ENCODE data around the gene ITGB1. TPM values are rescaled to one million over a fixed set of nuclear protein-coding genes. Genes with fewer than 3 reads are reported as not detected.

Gene ITGB1
- total and polyA plus RNA-seq, 3 experiments from 2014 or later, result 75.5 to 342 (median 82.1) TPM

DNA sequence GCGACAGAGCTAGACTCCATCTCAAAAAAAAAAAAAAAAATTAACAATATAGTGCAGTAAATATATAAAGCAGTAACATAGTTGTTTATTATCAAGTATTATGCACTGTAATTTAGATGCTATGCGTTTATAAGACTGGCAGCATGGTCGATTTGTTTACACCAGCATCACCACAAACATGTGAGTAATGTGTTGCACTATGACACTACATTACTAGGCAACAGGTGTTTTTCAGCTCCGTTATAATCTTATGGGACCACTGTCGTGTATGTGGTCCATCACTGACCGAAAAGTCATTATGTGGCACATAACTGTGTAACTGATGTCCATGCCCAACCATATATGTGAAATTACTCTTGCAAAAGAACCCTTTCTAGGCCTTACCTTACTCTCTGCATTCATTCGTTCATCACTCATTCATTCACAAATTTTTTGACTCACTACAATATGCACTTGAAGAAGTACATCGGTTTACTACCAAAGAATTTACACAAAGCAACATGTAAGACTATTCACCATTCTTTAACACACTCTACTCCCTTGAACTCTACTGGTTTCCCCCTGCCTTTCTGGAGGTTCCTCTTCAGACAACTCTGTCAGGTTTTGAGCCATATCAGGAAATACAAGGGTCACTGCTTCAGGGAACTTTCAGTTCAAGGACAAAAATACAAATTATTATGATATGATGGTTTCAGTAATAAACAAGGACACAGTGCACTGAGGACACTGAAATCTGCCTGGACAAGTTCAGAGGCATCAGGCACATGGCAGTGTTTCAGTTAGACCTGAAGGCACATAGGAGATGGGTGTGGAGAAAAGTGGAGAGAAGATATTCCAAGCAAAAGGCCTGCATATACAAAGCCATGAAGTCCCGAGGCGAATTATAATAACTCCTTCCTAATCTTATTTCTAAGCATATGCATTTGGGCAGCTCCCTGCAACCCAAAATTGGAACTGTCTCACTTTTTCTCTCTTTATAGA, 17.4 kb downstream of the ITGB1 start:
- peak overlapping the region in 2 of 7 donors; percentile 46 to 56 for H3K4me3 Mint-ChIP-seq
- no peak overlapping the region for H3K27ac ChIP-seq (ENCODE audit: low read depth, low read length)
- H3K36me3 ChIP-seq (ENCODE audit: insufficient read depth, low read length), result no peaks in the 10 kb centered on the region
- no peaks in the 10 kb centered on the region for H3K27me3 Mint-ChIP-seq
- DNase-seq, result no peak
- H3K9me3 ChIP-seq (ENCODE audit: low read length), result no peaks in the 10 kb centered on the region
- no peaks in the 10 kb centered on the region for H3K9me3 Mint-ChIP-seq
- no peak overlapping the region for H3K4me3 ChIP-seq (ENCODE audit: low read length)
- peaks cover 66 to 86% (median 76%) of the 10 kb centered on the region in 3 donors for H3K4me1 Mint-ChIP-seq
- peak overlapping the region; percentile 13 to 90 (median 58) for H3K27ac Mint-ChIP-seq
- peaks cover 0 to 23% (median 10%) of the 10 kb centered on the region in 3 donors for H3K36me3 Mint-ChIP-seq
- ChIA-PET POLR2A (no interaction called here), CTCF (interaction anchor here (1.0 to 1.2 kb wide), 2 partner anchors 11 to 14 kb away, joined by 3 to 4 read pairs; no protein-coding TSS in a partner anchor)
- peaks cover 38% of the 10 kb centered on the region for H3K4me1 ChIP-seq (ENCODE audit: insufficient read depth, low read length)
- no peaks in the 10 kb centered on the region for H3K27me3 ChIP-seq (ENCODE audit: insufficient read depth, low read length, poor library complexity, severe bottlenecking)

DNA sequence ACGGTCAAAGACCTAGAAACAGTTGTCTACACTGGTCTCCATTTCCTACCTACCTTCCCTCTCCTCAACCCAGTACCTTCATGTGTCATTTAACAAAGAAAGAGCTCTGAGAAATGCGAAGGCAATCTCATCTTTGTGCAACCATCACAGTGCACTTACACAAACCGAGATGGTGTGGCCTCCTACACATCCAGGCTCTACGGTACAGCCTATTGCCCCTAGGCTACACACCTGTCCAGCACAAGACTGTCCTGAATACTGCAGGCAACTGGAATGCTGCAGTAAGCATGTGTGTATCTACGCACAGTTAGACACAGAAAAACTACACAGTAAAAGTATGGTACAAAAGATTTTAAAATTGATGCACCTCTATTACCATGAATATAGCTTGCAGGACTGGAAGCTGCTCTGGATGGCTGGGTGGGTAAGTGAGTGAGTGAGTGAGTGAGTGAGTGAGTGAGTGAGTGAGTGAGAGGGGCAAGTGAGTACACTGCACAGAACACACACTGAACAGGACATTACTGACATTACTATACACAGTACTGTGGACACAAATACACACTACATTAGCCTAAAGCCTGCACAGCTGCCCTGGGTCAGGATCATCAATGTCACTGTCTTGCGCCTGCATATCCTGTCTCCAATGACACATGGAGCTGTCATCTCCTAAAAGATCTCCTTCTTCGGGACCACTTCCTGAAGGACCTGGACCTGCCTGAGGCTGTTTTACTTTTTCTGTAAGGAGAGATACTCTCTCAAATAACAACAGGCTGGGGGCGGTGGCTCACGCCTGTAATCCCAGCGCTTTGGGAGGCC, 18.5 kb downstream of the ITGB1 start:
- DNase-seq, result no peak
- ChIA-PET CTCF (interaction anchor here (1.0 to 1.2 kb wide), 2 partner anchors 10 to 15 kb away, joined by 3 to 4 read pairs; no protein-coding TSS in a partner anchor), POLR2A (no interaction called here)
- no peaks in the 10 kb centered on the region for H3K9me3 ChIP-seq (ENCODE audit: low read length)
- no peak overlapping the region for H3K4me3 ChIP-seq (ENCODE audit: low read length)
- H3K4me1 Mint-ChIP-seq, result peaks cover 68 to 89% (median 76%) of the 10 kb centered on the region in 3 donors
- peaks cover 4% of the 10 kb centered on the region for H3K36me3 ChIP-seq (ENCODE audit: insufficient read depth, low read length)
- no peak overlapping the region for H3K27ac ChIP-seq (ENCODE audit: low read depth, low read length)
- no peaks in the 10 kb centered on the region for H3K27me3 Mint-ChIP-seq
- H3K4me1 ChIP-seq (ENCODE audit: insufficient read depth, low read length), result peaks cover 38% of the 10 kb centered on the region
- peak overlapping the region in 7 of 8 donors; percentile 26 to 95 (median 70) for H3K27ac Mint-ChIP-seq
- H3K4me3 Mint-ChIP-seq, result peak overlapping the region in 6 of 7 donors; percentile 25 to 72 (median 38)
- H3K9me3 Mint-ChIP-seq, result no peaks in the 10 kb centered on the region
- H3K36me3 Mint-ChIP-seq, result peaks cover 0 to 30% (median 17%) of the 10 kb centered on the region in 3 donors
- H3K27me3 ChIP-seq (ENCODE audit: insufficient read depth, low read length, poor library complexity, severe bottlenecking), result no peaks in the 10 kb centered on the region

GRCh38 chr10:32938554-32939061, 19.4 kb downstream of the ITGB1 start:
- no peak overlapping the region for H3K4me3 ChIP-seq (ENCODE audit: low read length)
- ChIA-PET CTCF (no interaction called here), POLR2A (no interaction called here)
- H3K27me3 ChIP-seq (ENCODE audit: insufficient read depth, low read length, poor library complexity, severe bottlenecking), result no peaks in the 10 kb centered on the region
- Mint-ChIP-seq H3K27me3 (no peaks in the 10 kb centered on the region), H3K27ac (peak overlapping the region in 7 of 8 donors; percentile 54 to 89 (median 78)), H3K9me3 (no peaks in the 10 kb centered on the region), H3K36me3 (peaks cover 0 to 29% (median 17%) of the 10 kb centered on the region in 3 donors), H3K4me3 (peak overlapping the region in 5 of 7 donors; percentile 35 to 72 (median 56)), H3K4me1 (peaks cover 65 to 87% (median 71%) of the 10 kb centered on the region in 3 donors)
- no peak overlapping the region for H3K27ac ChIP-seq (ENCODE audit: low read depth, low read length)
- H3K4me1 ChIP-seq (ENCODE audit: insufficient read depth, low read length), result peaks cover 31% of the 10 kb centered on the region
- DNase-seq, result no peak
- no peaks in the 10 kb centered on the region for H3K9me3 ChIP-seq (ENCODE audit: low read length)
- H3K36me3 ChIP-seq (ENCODE audit: insufficient read depth, low read length), result peaks cover 7% of the 10 kb centered on the region

- no peaks in the 10 kb centered on the region for H3K9me3 Mint-ChIP-seq
- peaks cover 64 to 87% (median 69%) of the 10 kb centered on the region in 3 donors for H3K4me1 Mint-ChIP-seq
- no peak for DNase-seq
- H3K4me3 Mint-ChIP-seq, result peak overlapping the region in 4 of 7 donors; percentile 35 to 59 (median 47)
- ChIA-PET CTCF (no interaction called here), POLR2A (no interaction called here)
- Histone ChIP-seq H3K4me1 (ENCODE audit: insufficient read depth, low read length) (peaks cover 25% of the 10 kb centered on the region), H3K9me3 (ENCODE audit: low read length) (no peaks in the 10 kb centered on the region), H3K36me3 (ENCODE audit: insufficient read depth, low read length) (peaks cover 7% of the 10 kb centered on the region), H3K27me3 (ENCODE audit: insufficient read depth, low read length, poor library complexity, severe bottlenecking) (no peaks in the 10 kb centered on the region), H3K27ac (ENCODE audit: low read depth, low read length) (peak overlapping the region; percentile 28), H3K4me3 (ENCODE audit: low read length) (no peak overlapping the region)
- peaks cover 0 to 33% (median 16%) of the 10 kb centered on the region in 3 donors for H3K36me3 Mint-ChIP-seq
- H3K27me3 Mint-ChIP-seq, result no peaks in the 10 kb centered on the region
- peak overlapping the region in 6 of 8 donors; percentile 40 to 89 (median 81) for H3K27ac Mint-ChIP-seq
These were observed 20.1 kb downstream of the ITGB1 start for GRCh38 chr10:32937911-32938424.

- peaks cover 59 to 87% (median 63%) of the 10 kb centered on the region in 3 donors for H3K4me1 Mint-ChIP-seq
- no peak overlapping the region for H3K4me3 ChIP-seq (ENCODE audit: low read length)
These were observed 25.8 kb downstream of the ITGB1 start for GRCh38 chr10:32932225-32932729.

DNA sequence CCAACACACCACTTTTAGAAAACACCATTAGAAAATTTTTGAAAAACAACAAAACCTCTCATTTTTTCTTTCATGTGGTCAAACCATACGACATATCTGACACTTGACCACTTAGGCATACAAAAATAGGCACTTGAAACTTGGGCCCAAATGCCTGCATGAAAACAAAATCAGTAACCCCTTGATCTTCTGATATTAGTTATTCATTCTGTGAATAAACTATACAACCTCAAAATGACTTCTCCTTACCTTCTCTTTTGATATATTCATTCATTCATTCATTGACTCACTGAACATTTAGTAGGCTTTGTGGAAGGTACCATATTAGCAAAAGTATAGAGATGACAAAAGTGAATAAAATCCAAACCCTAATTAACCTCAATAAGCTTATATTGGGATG, 26.4 kb downstream of the ITGB1 start:
- Histone ChIP-seq H3K4me3 (ENCODE audit: low read length) (no peak overlapping the region), H3K9me3 (ENCODE audit: low read length) (no peaks in the 10 kb centered on the region), H3K27ac (ENCODE audit: low read depth, low read length) (no peak overlapping the region), H3K36me3 (ENCODE audit: insufficient read depth, low read length) (peaks cover 25% of the 10 kb centered on the region), H3K27me3 (ENCODE audit: insufficient read depth, low read length, poor library complexity, severe bottlenecking) (no peaks in the 10 kb centered on the region), H3K4me1 (ENCODE audit: insufficient read depth, low read length) (no peaks in the 10 kb centered on the region)
- POLR2A ChIA-PET, result no interaction called here
- Mint-ChIP-seq H3K4me3 (peak overlapping the region in 1 of 7 donors; percentile 9), H3K4me1 (peaks cover 56 to 87% (median 68%) of the 10 kb centered on the region in 3 donors), H3K27ac (peak overlapping the region; percentile 3 to 95 (median 62)), H3K27me3 (no peaks in the 10 kb centered on the region), H3K9me3 (no peaks in the 10 kb centered on the region), H3K36me3 (peaks cover 23 to 68% (median 38%) of the 10 kb centered on the region in 3 donors)
- DNase-seq, result no peak
- CTCF ChIA-PET, result no interaction called here

More at GRCh38 chr10:32932225-32932729, 25.8 kb downstream of the ITGB1 start:
- Histone ChIP-seq H3K36me3 (ENCODE audit: insufficient read depth, low read length) (peaks cover 18% of the 10 kb centered on the region), H3K27me3 (ENCODE audit: insufficient read depth, low read length, poor library complexity, severe bottlenecking) (no peaks in the 10 kb centered on the region), H3K4me1 (ENCODE audit: insufficient read depth, low read length) (no peaks in the 10 kb centered on the region), H3K9me3 (ENCODE audit: low read length) (no peaks in the 10 kb centered on the region), H3K27ac (ENCODE audit: low read depth, low read length) (no peak overlapping the region)
- ChIA-PET CTCF (no interaction called here), POLR2A (no interaction called here)
- DNase-seq, result no peak
- Mint-ChIP-seq H3K27me3 (no peaks in the 10 kb centered on the region), H3K27ac (peak overlapping the region in 6 of 8 donors; percentile 11 to 65 (median 48)), H3K4me3 (no peak overlapping the region), H3K9me3 (no peaks in the 10 kb centered on the region), H3K36me3 (peaks cover 16 to 63% (median 33%) of the 10 kb centered on the region in 3 donors)

DNA sequence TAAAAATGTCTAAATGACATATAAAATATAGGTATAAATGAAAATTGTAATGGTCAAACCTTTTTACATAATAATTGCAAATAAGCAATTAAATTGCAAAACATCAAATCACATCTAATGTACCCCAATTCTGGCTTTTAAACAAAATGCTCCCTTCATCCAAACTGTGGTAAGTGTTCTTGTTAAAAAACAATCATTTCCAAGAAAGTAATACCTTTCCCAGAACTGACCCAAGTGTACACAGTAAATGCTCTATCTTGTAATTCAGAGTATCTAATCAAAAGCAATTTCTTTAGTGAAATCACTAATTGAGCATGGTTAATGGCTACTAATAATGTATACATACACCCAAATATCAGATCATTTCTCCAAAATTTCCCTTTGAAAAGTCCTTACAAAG, 28.0 kb downstream of the ITGB1 start:
- CTCF ChIA-PET, result interaction anchor here (0.6 kb wide), 1 partner anchor 10 kb away, joined by 3 read pairs; no protein-coding TSS in a partner anchor
- no peak overlapping the region for H3K27ac ChIP-seq (ENCODE audit: low read depth, low read length)

More for the DNA sequence above, 28.0 kb downstream of the ITGB1 start:
- no peaks in the 10 kb centered on the region for H3K9me3 ChIP-seq (ENCODE audit: low read length)
- Mint-ChIP-seq H3K27me3 (no peaks in the 10 kb centered on the region), H3K27ac (peak overlapping the region in 3 of 8 donors; percentile 19 to 86 (median 75)), H3K9me3 (no peaks in the 10 kb centered on the region), H3K4me3 (peak overlapping the region in 1 of 7 donors; percentile 59), H3K4me1 (peaks cover 47 to 87% (median 71%) of the 10 kb centered on the region in 3 donors), H3K36me3 (peaks cover 32 to 75% (median 43%) of the 10 kb centered on the region in 3 donors)
- peaks cover 36% of the 10 kb centered on the region for H3K36me3 ChIP-seq (ENCODE audit: insufficient read depth, low read length)
- DNase-seq, result no peak
- H3K27me3 ChIP-seq (ENCODE audit: insufficient read depth, low read length, poor library complexity, severe bottlenecking), result no peaks in the 10 kb centered on the region
- H3K4me1 ChIP-seq (ENCODE audit: insufficient read depth, low read length), result no peaks in the 10 kb centered on the region
- POLR2A ChIA-PET, result no interaction called here
- no peak overlapping the region for H3K4me3 ChIP-seq (ENCODE audit: low read length)
